ENCODE data around the gene SENP1.

DNA sequence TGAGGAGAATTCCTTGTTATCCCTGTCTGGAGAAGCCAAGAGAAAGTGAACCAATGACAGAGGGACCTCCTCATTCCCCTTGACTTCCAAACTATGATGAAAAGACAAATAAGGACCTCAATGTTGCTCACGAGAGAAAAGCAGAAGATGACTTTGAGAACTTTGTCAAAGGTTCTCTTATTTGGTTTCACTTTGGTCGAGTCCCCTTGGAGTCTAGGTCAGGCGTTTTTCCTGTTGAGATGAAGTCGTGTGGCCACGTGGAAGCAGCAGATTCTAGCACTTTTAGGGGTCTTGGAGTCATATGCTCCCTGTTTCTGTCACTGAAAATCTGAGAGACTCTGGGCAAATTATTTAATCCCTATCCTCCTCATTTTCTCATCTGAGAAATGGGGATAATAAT, 67.8 kb downstream of the SENP1 start:
- TF ChIP-seq, protein P1, sequence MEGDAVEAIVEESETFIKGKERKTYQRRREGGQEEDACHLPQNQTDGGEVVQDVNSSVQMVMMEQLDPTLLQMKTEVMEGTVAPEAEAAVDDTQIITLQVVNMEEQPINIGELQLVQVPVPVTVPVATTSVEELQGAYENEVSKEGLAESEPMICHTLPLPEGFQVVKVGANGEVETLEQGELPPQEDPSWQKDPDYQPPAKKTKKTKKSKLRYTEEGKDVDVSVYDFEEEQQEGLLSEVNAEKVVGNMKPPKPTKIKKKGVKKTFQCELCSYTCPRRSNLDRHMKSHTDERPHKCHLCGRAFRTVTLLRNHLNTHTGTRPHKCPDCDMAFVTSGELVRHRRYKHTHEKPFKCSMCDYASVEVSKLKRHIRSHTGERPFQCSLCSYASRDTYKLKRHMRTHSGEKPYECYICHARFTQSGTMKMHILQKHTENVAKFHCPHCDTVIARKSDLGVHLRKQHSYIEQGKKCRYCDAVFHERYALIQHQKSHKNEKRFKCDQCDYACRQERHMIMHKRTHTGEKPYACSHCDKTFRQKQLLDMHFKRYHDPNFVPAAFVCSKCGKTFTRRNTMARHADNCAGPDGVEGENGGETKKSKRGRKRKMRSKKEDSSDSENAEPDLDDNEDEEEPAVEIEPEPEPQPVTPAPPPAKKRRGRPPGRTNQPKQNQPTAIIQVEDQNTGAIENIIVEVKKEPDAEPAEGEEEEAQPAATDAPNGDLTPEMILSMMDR (IDR thresholded peaks at IDR 0.05) = no peak
- no peak for TF ChIP-seq POLR2A (IDR thresholded peaks at IDR 0.05)
